Measurements from ENCODE around the gene TNNT2.

TNNT2 gene

DNA sequence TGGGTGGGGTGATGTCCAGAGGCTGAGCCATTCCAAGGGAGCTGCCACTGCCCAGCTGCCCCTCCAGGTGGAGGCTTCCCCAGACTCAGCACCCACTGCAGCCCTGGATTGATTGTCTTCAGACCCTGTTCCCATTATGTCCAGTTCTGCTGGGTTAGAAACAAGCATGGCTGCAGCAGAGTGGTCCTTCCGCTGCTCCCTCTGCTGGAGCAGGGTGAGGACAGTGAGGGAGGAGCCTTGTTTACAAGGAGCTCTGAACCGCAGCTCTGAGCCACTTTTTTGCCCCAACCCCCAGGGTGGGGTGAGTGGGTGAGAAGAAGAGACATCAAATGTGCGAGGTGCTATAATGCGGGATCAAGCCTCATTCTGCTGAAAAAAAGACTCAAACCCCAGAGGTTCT, 2.3 kb downstream of the TNNT2 start:
- DNase-seq: no peak

DNA sequence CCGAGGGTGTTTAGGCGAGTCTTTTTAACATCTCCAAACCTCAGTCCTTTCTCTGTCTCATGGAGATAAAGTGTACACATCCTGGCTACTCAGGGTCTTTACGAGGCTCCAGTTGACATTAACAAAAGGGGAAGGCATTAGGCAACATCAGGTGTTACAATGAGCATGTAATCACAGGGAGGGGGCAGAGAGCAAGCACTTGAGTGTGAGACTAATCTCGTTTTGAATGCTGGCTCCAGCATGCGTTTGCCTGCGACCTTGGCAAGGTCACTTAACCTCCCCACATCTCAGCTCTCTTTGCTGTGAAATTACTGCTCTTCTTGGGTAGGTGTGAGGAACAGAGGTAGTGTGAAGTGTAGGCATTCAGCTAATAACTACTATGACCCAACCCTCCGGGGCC, 3.1 kb downstream of the TNNT2 start:
- peak; percentile 43 for DNase-seq

DNA sequence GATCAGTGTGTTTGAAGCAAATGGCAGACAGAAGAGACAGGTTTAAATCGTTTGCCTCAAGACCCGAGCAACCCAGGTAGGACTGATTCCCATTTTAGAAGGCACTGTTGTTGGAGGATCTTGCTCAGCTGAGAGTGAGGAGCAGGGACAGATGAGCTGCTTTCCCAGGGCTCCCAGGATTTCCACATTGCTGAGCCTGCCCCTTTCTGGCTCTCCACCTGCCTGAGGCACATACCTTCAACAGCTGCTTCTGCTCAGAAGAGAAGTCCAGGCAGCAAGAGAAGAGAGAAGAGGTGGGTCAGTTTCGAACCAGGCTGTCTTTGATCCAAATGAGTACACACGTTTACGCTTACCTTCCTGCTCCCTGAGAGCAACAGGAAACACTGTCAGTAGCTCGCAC, 5.7 kb downstream of the TNNT2 start:
- no peak for DNase-seq

DNA sequence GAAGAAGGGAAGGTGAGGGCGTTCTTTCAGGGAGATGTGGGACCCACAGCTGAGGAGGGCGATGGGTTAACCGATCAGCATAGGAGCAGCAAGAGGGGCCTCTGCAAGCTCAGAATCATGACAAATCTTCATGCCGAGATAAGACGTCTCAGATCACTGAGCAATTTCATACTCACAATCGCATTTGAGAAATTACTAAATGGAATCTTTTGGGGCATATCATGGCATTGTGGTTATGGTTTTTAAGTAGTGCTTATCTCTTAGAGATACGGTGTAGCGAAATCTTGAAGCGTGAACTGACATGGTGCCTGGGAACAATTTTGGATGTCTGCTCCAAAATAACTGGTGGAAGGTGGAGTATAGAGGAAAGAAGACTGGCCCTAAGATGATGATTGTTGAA, 6.2 kb downstream of the TNNT2 start:
- DNase-seq: no peak

DNA sequence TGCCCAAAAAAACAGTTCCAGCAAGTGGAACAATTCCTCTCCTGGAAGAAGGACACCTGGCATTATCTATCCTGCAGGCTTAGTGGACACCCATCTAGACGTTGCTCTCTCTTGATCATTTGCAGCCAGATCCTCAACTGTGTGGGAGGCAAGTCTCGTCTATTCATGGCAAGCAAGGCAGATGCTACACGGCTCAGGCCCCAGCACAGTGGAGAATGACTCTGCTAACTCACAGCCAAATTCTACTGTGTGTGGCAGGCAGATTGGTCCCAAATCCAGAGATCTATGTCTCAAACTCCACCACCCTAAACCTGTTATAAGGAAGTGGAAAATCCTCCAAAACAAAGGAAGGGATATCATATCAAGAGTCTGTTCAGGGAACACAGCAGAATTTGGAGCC, 7.0 kb downstream of the TNNT2 start:
- no peak for DNase-seq

DNA sequence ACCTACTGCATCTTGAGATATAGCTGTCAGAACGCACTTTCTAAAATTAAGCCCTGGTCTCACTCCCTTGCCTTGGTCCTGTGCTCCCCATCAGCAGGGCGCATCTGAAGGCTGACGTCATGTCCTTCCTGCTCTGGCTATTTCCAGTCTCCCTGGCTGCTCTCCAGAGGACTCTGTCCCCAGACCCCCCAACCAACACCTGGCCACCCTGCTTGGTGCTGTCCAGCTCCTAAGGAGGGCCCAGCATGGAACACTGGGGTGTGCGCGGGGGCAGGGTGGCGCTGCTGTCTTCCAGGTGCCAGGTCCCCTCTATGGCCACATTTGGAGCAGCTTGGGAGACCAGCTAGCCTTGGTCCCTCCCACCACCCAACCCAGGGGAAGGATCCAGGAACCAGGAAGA, 8.3 kb downstream of the TNNT2 start:
- no peak for DNase-seq

DNA sequence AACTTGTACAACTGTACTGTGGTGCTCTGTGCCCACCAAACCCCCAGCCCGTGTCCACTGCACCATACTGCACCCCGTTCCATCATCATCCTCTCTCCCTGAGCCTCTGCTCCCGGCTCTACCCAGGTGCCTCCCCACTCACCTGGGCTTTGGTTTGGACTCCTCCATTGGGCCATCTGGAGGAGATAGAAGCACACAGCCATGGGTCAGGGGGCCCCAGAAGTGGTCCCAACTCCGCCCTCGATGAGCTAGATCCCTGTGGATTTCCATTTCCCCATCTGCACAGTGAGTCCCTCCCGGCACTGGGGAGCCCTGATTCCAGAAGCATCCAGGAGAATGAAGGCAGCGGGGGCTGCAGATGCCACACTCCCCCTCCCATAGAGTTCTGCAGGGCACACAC, 10.8 kb downstream of the TNNT2 start:
- no peak for DNase-seq

DNA sequence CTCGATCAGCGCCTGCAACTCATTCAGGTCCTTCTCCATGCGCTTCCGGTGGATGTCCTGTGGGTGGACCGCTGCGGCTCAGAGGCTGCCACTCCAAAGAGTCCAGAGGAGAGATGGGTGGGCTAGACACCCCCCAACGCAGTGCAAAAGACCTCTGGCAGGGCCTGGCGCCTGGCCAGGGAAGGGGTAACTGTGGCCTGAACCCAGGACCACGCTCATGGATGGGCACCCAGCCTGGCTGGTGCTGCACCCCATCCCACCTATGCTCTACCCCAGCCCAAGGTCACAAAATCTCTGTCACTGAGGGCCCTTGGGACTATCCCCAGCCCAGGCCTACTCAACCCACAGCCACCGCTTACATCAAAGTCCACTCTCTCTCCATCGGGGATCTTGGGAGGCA, 12.2 kb downstream of the TNNT2 start:
- DNase-seq: no peak

DNA sequence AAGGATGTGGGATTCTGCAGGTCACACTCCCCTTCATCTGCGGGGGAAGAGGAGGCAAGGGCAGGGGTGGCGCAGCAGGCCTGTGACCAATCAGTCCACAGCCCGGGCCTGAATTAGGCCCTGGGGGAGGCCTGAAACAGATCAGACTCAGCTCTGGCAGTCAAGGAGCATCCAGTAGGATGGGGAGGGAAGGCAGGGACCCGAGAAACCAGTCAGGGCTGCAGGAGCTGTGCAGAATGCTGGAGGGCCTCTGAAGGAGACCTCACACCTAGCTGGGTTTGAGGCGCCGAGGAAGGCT, 12.7 kb downstream of the TNNT2 start:
- no peak for DNase-seq

DNA sequence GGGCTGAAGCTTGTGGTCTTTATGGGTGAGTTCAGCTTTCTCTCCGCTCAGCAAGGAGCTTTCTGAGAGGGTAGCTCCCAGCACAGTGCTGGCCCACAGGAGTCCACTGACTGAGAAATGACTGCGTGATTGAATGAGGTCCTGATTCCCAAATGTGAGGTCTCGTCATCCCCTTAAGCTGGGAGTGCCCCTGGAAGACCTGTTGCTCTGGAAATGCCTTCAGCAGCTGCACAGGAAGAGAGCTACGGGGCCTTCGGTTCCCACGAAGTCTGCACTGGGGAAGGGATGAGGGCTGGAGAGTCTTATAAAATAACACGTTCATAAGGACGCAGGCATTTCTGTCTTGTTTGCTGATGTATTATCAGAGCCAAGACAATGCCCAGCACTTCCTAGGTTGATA, 14.0 kb downstream of the TNNT2 start:
- DNase-seq: no peak

DNA sequence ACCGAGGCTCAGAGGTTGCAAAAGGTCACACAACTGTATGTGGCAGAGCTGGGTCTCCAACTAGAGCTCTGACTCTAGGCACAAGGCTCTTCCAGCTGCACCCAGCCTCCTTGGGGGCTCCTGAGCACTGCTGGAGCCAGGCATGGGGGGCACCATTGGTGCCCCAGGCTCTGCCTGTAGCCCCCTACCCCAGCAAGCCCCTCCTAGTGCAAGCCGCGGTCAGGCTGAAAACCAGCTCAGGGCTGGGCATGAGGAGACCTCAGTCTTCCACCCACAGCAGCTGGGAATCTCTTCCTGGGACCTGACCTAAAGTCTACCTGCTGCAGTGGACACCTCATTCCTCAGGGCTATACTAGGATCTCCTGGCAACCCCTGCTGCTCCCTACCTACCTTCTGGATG, 14.6 kb downstream of the TNNT2 start:
- DNase-seq: no peak

DNA sequence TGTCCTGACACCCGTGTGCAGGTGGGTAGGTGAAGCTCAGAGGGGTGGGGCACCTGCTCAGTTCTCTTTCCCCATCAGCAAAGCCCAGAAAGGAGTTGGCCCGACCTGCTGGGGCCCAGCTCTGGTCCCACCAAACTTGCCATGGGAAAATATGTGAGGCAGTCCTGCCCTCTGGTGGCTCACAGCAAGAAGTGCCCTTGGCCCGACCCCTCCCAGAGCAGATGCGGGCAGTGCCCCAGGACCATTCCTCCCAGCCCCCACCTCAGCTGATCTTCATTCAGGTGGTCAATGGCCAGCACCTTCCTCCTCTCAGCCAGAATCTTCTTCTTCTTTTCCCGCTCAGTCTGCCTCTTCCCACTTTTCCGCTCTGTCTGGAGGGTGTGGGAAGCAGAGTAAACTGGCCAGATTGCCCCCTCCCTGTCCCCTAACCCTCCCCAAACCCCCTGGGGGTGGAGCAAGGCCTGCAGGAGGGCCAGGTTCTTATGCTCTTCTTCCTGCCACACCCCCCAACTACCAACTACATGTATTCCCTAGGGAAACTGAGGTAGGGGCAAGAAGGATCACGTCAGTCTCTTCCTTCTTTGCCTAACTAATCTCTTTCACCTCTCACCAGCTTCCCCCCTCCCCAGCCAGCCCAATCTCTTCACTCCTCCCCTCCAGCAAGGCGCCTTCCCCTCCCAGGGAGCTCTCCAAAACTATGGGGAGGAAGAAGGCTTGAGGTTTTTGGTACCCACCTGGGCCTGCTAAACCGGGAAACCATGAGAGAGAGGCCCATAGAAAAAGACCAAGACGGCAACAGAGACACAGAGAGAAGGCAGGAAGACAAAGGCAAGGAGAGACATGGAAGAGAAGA, 15.6 kb downstream of the TNNT2 start:
- peak; percentile 36 for DNase-seq

DNA sequence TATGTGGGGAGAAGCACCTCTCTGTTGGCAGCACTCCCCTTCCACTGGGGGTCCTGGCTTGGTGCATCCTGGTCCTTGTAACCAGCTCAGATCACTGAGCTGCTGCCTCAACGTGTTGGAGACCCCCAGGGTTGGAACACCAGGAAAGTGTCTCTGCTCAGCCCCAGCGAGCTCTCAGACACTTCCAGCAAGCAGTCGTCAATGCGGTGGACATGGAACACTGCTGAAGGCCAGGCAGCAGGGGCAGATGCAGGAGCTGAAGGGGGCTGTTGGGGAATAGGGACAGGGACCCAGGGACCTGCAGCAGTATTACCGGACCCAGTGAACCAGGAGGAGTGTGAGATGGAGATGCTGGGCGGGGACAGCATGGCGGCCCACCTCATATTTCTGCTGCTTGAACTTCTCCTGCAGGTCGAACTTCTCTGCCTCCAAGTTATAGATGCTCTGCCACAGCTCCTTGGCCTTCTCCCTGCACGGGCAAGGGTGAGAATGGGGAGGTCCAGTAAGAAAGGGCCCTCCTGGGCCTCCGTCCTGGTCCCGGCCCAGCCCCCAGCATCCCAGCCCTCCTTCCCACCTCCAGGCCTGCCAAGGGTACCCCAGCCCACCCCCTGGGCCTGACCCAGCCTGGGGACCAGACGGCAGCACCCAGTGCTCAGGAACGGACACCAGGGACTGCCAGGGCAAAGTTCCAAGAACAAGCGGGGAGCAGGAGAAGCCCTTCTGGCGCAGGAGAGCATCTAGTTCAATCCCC, 16.4 kb downstream of the TNNT2 start:
- no peak for DNase-seq

DNA sequence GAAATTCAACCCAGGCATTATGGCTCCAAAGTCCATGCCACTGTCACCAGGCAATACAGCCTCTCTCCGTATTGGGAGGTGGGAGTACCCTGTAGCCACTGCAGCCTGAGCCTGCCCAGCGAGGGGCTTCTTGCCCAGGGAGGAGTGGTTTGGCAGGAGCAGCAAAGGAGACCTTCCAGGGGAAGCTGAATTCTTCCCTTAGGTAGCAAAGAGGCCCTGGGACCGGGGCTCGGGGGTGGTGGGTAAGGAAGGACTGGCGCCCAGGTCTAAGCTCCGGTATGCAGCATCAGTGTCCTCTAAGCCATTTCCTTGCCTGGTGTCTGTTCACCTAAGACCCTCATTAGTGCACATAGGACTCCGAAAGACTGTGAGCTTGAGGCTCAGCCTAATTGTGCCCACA, 17.0 kb downstream of the TNNT2 start:
- DNase-seq: no peak

DNA sequence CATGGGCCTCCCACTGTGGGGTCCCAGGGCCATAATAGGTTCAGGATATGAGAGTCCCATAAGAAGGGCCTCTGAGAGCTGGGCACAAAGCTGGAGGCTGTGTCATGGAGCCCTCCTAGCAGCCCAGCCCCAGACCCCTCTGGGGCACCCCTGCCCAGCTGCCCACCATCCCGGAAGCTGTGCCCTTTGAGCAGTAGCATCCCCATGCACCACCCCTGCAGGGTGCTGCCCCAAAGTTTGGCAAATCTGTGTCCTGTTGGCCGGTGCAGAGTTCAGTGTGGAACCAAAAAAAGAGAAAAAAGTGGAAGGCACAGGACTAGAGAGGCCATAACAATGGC, 17.6 kb downstream of the TNNT2 start:
- DNase-seq: no peak

DNA sequence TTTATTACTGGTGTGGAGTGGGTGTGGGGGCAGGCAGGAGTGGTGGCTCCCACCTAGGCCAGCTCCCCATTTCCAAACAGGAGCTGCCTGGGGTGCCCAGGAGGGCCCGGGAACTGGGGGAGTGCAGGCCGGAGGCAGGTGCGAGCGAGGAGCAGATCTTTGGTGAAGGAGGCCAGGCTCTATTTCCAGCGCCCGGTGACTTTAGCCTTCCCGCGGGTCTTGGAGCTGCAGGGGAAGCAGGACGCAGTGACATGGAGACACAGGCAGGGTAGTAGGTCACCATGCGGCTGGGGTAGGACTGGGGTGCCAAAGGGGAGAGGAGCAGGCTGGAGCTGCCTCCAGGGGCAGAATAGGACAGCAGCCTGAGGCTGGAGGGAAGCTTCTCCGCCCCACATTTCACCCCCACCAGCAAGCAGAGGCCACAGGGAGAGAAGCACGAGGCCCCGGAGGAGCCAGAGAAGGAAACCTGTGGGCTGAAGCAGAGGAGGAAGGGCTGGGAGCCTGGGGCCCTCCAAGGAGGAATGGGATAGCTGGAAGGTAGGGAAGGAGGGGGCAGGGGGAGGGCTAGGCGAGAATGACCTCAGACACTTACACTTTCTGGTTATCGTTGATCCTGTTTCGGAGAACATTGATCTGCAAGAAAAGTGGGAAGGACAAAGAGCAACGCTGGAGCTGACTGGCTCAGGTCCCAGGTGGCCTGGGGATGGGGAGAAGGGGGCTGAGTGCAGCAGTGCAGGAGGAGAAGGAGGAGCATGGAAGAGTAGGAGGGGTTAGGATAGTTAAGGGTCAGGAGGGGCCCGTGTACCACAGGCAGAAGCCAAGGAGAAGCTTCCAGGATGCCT, 18.2 kb downstream of the TNNT2 start:
- DNase-seq: no peak

DNA sequence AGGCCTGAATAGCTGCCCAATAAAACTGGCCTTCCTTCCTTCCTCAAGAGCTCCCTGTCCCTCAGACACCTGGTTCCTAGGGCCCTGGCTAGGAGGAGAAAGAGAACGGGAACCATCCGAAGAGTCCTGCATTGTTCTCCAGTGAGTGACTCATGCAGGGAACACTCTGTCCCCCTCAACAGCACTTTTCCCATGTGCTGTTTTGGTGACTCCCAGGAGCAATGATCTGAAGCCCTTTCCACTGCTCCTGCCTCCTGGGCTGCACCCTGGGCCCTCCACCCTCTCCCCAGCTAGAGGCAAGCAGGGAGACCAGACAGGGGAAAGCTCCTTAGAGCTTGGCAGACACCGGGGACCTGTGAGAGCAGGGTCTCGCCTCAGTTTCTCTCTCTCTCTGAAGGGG, 18.9 kb downstream of the TNNT2 start:
- DNase-seq: no peak

DNA sequence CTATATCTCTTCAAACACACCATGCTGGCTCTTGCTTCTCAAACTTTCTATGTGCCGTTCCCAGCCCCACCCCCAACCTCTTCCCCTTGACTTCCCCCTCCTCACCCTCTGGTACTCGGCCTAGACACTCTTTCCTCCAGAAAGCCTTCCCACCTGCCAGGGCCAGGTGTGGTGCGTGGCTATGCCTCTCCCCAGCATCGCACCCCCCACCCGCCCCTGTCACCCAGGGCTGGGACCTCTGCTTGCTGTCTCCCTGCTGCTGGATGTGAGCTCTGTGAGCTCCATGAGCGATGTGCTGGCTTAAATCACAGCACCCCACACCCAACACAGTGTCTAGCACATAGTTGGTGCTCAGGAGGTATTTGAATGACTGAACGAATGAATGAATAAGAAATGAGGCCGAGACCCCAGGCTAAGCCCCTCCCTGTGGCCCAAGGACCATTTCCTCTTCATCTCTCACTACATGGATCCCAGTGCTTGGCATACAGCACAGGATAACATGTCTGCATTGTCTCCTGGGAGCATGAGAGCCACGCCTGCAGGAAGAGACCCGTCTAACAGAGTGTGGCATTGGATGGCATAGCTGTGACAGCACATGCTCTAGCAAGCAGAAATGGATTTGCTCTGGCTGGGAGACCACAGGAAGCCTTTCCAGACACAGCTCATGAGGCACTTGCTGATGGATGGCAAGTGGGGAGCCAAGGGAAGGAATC, 19.7 kb downstream of the TNNT2 start:
- no peak for DNase-seq

DNA sequence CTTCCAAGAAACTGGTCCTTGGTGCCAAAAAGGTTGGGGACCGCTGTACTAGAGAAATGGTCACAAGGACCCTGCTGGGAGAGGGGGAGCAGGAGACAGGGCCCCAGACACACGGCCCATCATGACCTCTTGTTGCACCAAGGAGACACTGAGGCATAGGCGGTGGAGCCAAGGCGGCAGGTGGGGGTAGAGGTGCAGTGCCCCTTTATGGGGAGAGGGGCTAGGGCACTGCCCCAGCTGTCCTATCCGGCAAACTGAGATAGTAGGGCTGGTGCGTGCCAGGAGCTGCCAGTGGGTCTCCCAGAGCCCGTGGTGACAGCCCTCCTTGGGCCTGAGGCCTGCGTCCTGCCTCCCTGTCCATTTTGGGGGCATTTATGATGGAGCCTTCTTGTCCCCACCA, 20.3 kb downstream of the TNNT2 start:
- no peak for DNase-seq

DNA sequence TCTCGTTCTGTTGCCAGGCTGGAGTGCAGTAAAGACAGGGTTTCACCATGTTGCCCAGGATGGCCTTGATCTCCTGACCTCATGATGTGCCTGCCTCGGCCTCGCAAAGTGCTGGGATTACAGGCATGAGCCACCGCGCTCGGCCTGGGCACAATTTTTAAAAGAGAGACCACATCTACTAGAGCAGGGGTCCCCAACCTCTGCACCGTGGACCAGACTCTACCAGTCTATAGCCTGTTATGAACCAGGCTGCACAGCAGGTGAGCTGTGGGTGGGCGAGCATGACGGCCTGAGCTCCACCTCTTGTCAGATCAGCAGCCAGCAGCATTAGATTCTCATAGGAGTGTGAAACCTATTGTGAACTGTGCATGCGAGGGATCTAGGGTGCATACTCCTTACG, 20.8 kb downstream of the TNNT2 start:
- no peak for DNase-seq

DNA sequence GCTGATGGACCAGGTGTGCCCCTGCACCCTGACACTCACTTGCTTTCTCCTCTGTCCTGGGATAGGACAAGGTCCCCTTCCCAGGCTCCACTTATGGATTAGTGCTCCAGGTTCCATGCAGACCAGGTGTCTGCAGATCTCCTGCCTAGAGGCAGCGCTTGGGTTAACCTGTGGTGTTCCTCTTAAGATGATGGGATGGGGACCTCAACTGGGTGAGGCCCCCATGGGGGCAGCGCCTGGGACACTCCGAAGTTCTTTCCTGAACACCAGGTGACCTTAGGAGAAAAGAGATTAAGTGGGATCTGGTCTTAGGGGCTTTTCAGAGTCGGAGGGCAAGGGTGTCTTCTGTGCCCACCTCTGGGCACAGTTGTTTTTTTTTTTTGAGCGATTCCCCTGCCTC, 21.2 kb downstream of the TNNT2 start:
- DNase-seq: no peak

DNA sequence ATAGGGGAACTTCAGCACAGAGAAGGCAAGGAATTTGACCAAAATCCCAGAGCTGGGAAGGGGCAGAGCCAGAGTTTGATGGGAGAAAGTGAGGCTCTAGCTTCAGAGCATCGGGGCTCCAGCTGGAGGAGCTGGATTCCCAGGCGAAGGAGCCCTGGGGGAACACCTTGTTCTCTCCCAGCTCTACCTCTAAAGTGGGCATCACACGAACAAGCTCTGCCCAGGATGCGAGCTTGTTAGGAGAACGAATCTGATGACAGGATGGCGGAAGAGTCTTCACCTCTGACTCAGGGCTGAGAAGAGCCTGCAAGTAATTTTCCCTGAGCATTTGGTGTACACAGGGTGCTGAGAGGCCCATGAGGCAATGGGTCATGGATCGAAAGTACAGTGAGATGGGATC, 22.0 kb downstream of the TNNT2 start:
- no peak for DNase-seq

DNA sequence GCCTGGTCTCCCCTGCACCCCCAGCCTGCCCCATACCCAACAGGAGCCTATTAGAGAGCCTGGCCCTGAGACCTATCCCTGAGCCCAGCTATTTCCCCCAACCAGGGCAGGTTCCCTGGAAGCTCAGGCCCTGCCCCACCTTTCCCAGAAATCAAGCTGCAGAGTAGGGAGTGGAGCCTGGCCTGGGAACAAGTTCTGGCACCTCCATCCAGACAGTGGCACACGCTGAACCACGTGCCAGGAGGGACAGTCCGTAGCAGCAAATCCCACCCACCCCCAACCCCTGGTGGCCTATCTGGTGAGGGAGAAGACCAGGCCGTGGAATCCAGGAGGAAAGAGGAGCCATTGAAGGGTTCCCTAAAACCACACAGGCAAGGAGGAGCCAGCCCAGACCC, 22.6 kb downstream of the TNNT2 start:
- DNase-seq: no peak

Data from NCI-H2171 treated with DMSO at 0.1 percent for 48 hours (cell line).